ENCODE data around the gene NR4A1. TPM values are rescaled to one million over a fixed set of nuclear protein-coding genes. Genes with fewer than 3 reads are reported as not detected.

The NR4A1 gene
- polyA plus RNA-seq, 1 donor: 29.5 TPM

DNA sequence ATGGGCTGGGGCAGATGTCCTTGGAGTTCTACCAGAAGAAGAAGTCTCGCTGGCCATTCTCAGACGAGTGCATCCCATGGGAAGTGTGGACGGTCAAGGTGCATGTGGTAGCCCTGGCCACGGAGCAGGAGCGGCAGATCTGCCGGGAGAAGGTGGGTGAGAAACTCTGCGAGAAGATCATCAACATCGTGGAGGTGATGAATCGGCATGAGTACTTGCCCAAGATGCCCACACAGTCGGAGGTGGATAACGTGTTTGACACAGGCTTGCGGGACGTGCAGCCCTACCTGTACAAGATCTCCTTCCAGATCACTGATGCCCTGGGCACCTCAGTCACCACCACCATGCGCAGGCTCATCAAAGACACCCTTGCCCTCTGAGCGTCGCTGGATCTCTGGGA lies 25.6 kb downstream of the NR4A1 start:
- DNase-seq: no peak

GRCh38 chr12:52078276-52078675 lies 27.0 kb downstream of the NR4A1 start:
- DNase-seq: no peak

- DNase-seq: no peak
These were observed 28.5 kb downstream of the NR4A1 start, which contains the start of gene SMIM41 for GRCh38 chr12:52079576-52080402. TSS of gene SMIM41 (plus strand) at chr12:52079704. CDS start at chr12:52079780, 76 bp downstream.

- DNase-seq: no peak
These were observed 29.4 kb downstream of the NR4A1 start for GRCh38 chr12:52080403-52081251.

DNA sequence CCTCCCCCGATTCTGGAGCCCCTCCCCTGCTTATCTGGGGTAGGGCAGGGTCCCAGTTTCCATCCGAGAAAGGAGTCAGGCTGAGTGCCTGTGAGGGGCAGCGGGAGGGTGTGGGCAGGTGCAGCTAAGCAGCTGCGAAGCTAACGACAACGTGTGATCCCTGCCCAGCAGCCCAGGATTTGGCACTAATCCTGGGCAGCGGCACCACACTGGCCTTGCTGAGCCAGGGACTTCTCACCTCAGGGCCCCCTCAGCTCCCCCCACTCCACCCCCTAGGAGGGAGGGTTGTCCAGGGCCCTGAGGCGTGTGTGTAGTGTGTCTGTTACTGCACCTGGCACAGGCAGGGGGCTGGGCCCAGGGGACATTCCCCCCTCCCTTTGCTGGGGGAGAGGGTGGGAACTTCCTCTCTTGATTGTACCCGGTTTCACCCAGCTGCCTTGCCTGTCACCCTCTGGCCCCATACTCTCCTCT lies 30.1 kb downstream of the NR4A1 start:
- DNase-seq: no peak

DNA sequence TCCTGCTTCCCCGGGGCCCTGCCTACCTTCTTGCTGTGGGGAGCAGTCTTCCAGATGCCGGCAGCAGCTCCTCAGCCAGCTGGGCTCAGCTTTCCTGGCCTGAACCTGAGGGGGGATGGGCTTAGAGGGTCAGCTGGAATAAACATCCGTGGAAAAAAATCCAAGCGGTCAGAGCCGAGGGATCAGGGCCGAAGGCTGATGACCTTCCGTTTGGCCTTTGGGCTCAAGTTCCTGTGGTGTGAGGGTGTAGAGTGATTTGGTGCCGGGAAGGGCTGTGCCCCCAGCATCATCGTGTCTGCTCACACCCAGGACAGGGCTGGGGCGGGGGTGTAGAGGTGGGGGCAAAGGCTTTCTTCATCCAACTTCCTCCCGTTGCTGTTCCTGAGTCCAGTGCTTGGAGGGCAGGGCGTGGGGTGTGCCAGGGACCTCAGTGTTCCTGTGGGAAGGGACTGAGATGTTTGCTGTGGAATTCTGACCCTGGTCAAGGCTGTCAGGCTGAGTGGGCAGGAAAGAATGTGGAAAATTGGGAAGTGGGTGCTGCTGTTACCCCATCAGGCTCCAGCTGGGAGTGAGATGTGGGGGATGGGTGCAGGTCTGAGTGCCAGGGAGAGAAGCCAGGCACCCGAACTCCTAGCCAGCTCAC lies 30.9 kb downstream of the NR4A1 start:
- DNase-seq: no peak

DNA sequence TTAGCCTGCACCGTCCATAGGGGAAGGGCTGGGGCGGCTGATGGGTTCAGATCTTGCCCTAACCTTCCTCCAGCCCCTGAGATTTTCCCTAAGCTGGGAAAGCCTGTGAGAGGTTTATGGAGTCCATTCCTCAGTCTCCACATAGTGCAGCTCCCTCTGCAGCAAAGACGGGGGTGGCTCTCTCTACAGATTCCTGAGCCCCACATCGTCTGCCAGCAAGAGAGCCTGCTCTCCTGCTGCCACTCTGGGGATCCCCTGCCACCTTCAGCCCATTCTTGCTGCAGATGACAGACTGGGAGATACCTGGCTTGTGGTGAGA lies 31.4 kb downstream of the NR4A1 start:
- no peak for DNase-seq

GRCh38 chr12:52082988-52083637 lies 31.9 kb downstream of the NR4A1 start:
- no peak for DNase-seq

DNA sequence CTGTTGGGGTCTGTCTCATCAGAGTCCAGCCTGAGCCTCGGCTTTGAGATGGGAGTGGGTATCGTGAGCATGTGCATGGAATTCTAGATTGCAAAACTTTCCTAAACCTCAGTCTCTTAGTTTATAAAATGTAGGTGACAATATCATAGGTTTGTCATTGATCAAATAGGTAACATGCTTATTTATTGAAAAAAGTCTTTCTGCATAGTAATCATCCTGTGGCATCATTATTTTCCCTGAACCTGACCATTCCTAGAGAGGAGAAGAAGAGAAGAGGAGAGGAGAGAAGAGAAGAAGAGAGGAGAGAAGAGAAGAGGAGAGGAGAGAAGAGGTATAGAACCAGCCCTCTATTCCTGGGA lies 32.4 kb downstream of the NR4A1 start:
- no peak for DNase-seq

DNA sequence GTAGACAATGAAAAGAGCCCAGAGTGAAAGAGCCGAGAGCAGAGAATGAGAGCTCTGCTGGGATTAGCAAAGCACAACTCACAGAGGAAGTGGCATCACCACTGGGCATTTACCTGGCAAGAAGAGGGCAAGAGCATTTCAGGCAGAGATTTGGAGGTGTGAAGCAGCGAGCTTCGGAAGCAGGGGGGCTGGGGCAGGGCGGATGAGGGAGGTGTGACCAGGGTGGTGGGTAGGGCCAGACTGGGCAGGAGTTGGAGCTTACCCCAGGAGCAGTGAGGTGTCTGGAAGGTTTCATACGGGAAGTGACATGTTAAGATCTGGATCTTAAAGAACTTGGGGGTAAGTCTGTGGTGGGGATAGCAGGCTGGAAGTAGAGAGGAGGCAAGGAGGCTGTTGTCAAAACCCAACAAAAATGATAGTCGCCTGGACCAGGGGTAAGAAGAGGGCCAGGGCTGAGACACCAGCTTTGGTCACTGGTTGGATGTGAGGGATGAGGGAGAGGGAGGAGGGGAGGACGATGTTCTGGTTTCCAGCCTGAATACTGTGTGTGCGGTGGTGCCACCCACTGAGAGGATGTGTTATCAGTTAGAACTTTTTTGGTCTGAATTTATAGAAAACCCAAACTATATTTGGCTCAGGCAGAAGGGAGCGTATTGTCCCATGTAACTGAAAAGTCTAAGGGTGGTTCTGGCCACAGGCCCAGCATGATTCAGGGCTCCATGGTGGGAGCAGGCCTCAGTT lies 33.4 kb downstream of the NR4A1 start:
- DNase-seq: no peak

- DNase-seq: no peak
These were observed 34.5 kb downstream of the NR4A1 start for GRCh38 chr12:52085682-52086180.

- DNase-seq: no peak
These were observed 35.1 kb downstream of the NR4A1 start for GRCh38 chr12:52086366-52086765.

DNA sequence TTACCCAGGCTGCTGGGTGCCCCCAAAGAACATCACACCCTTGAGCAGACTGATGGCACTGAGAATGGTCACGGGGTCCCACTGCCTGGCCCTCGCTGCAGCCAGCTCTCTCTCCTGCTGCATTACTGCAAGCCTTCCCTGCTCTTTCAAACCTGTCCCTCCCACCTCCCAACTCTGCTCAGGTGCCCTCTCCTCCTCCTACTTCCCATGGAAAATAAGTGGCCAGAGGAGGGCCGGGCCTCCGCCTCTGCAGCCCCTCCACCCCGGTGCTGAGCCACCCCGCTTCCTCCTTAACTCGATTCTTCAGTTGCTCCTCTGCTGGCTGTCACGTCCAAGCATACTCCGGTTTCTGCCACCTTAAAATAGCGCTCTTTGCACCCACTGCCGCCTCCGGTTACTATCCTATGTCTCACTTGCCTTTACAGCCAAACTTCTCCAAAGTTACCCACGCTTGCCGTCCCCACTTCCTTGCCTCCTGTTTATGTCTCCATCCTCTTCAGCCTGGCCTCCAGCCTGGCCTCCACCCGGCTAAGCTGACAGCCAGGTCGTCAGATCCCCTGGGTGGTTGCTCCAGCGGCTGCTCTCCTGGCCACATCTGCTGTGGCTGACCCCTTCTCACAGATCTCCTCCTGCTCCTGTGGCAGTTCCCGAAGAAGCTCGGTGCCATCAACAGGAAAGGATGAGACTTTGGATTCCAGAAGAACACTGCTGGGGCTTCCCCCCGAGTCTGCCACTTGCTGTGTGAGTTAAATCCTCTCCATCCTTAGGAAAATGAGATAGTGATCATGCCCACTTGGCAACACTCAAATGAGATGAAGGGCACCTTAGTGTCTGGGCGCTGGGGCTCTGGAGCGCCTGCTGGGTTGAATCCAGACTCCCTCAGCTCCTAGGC lies 35.9 kb downstream of the NR4A1 start:
- DNase-seq: no peak

GRCh38 chr12:52087961-52088820 lies 36.9 kb downstream of the NR4A1 start:
- DNase-seq: no peak

GRCh38 chr12:52089491-52089890 lies 38.2 kb downstream of the NR4A1 start:
- no peak for DNase-seq

DNA sequence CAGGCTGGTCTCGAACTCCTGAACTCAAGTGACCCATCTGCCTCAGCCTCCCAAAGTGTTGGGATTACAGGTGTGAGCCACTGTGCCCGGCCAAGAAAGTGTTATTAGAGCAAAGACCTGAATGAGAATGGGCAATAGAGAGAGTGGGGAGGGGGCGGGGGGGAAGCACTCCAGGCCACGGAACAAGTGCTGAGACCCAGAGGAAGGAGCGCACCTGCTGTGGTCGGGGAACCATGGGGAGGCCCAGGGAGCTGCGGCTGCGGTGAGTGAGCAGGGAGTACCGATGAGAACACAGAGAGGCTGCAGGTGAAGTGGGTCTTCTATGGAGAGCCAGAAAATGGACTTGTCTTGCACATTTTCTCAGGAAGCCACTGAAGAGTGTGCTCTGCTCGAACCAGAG lies 39.0 kb downstream of the NR4A1 start:
- no peak for DNase-seq

GRCh38 chr12:52091061-52091460 lies 39.8 kb downstream of the NR4A1 start:
- no peak for DNase-seq

DNA sequence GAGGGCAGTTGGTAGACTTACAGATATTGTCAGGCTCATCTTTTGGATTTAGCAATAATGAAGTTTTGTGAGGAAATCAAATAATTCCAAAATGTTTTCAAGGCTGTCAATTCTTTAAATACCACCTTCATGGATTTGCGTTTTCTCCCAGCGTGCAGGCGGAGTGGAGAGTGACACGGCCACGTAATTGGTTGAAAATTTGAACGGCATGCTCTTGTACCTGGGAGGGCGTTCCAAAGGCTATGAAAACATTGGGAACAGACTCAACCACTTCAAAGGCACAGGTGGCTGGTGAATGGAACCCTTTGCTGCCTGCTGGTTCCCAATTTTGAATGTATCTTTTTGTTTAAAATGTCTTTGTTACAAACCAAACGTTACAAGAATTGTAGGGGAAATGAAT lies 40.6 kb downstream of the NR4A1 start:
- no peak for DNase-seq

DNA sequence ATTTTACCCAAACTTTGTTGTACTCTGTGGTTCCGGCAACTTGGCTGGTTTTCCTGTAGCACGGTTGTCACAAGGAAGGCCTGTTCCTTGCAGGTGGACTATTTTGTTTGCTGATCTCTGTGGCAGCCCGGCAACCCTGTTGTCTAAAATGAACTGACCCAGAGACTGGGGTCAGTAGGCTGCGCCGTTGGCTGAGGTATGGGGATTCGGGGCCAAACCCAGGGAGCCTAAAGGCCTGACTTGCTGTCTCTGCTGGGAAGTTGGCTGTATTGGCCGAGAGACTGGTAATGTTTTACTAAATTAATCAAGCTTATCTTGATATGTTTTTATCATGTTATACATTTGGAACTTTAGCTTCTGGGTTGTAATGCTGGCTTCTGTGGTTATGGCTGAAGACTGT lies 42.1 kb downstream of the NR4A1 start:
- DNase-seq: no peak

All from left kidney (tissue), 2 donors.